Left renal pelvis (tissue), 4 donors: ENCODE measurements around the gene XXYLT1. TPM values are rescaled to one million over a fixed set of nuclear protein-coding genes. Genes with fewer than 3 reads are reported as not detected.
"Not testable (repeated sequence)": the region's sequence is repeated elsewhere in the genome, so short reads cannot be mapped to it uniquely, and the experiment has no call there.

Source experiments
- DNase-seq, 4 donors: peaks; one replicate each; pipeline ENCODE4 v3.0.0-alpha.2; 2013; ENCODE audit warnings: low read depth in 4 of 4, low spot score in 3 of 4
- polyA plus RNA-seq, 4 donors: library from polyadenylated mRNA; unstranded; fragments of 120-200 nt; gene quantifications; one replicate each; pipeline ENCODE4 v1.2.1, GENCODE V29; 2013; ENCODE audit not compliant: insufficient read length in 4 of 4

XXYLT1 gene
- polyA plus RNA-seq, 4 donors = 27.8 to 46.3 (median 30.5) TPM

DNA sequence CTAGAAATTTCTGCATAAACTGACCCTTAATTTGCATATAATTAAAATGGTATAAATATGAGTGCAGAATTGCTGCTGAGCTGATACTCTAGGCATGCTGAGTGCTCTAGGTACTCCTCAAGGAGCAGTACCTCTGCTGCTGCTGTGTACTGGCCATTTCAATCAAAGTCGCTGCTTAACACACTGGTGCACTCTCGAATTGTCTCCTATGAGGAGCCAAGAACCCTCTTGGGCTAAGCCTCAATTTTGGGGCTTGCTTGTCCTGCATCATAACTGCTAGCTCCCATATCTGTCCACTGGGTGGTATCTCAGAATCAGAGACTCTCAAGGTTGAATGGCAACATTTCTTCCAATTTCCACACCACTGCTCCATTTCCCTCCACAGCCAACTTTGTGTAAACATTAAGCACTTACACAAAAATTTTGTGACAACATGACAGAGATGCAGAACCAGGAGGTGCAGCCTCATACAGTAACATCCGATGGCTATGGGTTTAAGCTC lies 82.5 kb downstream of the XXYLT1 start:
- no peak for DNase-seq

DNA sequence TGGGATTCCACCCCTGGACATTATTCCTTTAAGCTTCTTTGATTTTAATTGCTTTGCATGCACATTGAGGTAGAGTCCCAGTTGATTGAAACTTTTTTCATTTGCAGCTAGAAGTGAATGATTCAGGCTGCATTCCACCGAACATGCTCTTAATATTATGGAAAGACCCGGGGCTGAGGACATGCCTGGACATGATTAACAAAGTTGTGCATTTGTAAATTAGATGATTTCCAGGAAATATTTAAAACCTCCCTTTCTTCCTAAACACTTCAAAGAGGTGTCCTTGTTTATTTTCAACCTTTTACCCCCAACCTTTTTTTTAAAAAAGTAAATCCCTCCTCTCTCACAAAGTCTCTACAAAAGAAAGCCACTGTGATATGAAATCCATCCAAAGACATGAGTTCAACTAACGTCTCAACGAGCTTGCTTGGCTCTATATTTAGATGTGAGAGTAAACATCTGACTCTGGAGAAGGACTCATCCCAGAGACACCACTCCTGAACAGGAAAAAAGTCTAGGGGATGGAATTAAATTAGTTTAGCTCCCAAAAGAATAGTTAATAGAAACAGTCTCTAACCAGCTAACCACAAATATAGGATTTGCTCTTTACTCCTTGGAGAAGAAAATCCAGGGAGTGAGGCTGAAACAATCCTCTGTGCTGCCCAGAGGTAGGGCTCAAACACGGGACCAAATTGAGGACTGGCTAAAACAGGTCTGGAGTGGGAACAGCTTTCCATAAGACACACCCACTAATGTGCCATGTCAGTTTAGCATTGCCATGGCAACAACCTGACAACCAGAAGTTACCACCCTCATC lies 83.1 kb downstream of the XXYLT1 start:
- no peak for DNase-seq

DNA sequence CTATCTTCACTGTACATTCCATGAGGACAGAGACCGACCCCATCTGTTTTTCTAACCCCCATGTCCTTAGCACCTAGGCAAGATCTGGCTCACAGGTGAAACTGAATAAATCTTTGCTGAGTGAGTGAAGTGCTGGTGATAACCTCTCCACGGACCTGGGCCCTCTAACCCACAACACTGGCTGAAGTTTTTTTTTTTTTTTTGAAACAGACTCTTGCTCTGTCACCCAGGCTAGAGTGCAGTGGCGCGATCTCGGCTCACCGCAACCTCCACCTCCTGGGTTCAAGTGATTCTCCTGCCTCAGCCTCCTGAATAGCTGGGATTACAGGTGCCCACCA lies 84.3 kb downstream of the XXYLT1 start:
- DNase-seq = not testable (repeated sequence)

DNA sequence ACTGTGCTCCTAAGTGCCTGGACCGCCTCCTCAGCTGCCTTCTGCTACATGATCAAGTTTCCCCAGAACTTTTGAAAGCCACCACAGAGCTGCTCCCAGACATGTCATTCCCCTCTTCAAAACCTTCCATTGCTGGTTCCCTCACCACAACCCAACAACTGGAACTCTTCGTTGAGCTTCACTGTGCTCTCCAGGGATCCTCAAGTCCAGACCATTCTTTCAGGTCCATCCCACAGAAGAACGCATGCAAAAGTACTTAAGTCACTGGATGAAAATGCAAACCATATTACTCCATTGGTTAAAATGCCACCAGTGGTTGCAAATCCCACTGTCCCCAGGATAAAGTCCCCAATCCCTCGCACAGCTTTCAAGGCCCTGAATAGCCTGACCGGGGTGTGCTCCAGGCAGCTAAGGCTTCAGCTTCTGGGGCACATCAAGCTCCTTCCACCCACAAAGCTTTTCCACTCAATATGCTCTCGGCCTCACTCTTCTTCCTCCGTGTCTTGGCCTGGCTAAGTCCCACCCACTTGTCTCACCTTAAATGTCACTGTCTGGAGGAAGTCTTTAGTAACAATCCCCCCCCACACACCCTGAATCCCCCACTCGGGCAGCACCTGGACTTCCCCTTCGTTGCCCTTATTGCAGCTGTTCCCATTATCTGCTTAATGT lies 84.8 kb downstream of the XXYLT1 start:
- DNase-seq = no peak

DNA sequence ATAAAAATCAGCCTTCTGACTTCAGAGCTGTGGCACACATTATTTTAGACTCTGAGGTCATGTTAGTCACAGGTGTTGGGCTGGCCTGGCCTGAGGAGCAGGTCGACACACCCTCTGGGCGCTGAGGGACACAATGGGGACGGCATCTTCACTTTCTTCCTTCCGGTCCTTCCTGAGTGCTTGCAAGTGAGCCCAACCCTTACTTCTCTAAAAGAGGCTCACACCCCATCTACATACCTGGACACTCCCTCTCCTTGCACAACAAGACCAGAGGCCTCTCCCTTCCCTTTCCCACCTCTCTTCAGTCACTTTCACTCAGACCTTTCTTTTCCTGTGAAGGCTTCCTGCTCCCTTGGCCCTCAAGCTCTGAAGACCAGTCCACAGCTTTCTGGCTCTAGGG lies 85.4 kb downstream of the XXYLT1 start:
- DNase-seq = no peak

DNA sequence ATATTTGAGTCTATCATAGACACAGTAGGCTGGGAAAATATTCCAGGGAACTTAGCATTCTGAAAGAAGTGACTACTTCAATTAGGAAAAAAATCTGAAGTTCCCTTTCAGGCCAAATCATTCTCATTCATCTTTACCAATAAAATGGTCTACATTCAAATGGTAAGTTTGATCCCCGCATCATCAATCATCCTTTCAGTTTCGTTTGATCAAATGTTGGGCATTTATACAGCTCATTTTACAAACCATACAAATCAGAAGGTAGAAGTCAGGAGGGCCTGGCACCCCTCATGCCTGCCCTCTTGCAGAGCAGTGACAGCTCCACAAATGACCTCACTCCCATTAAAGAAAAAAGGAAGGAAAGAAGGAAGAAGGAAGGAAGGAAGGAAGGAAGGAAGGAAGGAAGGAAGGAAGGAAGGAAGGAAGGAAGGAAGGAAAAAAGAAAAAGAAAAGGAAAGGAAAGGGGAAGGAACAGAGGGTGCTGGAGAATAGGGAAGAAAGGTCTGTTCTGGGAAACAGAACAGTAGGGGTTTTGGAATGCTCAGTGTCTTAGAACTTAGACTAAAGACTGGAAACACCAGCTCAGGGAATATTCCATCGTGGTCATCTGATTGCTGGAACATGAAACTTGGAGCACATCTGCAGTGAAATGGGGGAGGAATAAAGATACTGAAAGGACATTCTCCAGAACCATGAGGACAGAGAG lies 86.1 kb downstream of the XXYLT1 start:
- no peak for DNase-seq

DNA sequence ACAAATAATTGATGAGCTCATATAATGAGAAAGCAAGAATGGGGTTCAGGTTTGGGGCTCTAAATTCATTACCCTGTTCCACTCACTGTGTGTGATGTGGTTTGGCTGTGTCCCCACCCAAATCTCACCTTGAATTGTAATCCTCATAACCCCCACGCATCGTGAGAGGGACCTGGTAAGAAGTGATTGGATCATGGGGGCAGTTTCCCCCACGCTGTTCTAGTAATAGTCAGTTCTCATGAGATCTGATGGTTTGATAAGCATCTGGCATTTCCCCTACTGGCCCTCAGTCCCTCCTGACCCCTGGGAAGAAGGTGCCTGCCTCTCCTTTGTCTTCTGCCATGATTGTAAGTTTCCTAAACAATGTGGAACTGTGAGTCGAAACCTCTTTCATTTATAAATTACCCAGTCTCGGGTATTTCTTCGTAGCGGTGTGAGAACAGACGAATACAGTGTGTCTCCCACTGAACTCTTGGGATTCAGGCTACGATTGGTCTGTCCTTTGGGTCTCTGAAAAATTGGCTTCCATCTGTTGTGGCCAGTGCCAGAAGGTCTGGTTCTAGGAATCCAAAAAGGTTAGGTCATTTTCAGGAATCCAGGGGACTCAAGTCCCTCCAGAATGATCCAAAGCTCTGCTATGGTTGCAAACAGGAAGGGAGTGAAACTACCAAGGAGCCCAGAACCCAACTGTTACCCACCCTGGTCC lies 87.7 kb downstream of the XXYLT1 start:
- no peak for DNase-seq

DNA sequence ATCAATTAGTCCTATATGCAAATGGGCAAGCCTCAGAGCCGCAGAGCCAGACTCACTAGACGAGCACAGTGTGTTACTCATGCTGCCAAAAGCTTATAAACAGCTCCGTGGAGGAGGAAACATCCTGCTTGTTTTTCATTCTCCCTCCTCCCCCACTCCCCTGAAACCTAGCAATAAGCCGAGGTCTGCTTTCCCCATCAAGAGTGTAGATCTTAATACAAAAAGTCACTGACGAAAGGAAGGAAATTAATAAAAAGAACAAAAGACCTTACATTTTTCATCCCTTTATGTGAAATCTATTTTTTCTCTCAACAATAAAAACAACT lies 88.5 kb downstream of the XXYLT1 start:
- peak in 1 of 4 donors; percentile 71 for DNase-seq

DNA sequence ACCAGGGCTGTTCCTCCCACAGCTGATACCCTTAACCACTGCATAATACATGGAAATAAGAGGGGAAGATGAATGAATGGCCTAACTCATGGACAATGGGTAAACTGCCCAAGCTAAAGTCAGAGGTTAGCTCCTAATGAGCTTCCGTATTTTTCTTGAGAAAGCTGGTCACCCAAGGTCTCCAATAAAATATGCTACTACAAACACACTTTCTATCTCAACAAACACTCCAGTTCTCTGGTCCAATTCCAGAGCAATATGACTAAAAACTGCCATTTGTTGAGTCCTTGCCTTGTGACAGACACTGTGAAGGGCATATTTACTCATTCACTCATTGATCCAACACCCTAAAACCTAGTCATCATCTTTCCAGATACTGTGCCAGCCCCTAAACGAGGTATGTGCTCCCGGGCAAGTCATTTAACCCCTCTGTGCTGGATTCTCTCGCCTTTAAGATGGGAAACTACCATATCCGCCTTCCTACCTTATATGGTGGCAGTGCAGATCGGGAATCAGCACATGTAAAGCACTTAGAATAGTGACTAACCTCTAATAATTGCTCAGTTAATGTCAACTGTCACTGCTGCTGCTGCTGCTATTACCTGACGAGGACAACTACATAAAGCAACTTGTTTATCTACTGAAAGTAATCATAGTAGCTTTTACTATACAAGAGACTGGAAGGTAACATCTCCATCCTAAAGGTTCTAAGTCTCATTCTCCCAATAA lies 89.1 kb downstream of the XXYLT1 start:
- no peak for DNase-seq

DNA sequence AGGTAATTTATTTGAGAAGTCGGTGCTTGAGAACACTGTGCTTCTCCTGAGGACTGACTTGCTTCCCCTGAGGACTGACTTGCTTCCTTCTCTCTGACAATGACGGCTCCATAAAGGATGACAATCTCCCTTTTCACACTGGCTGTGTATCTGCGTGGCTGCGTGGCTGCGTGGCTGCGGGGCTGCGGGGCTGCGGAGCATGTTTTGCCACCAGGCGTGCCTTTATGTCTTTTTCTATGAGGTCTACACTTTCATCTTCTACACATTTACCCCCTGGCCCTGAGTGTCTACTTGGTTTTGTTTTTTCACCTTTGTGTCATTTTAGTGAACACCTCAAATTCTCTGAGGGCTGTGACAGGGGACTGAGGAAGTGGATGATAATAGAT lies 89.9 kb downstream of the XXYLT1 start:
- no peak for DNase-seq

DNA sequence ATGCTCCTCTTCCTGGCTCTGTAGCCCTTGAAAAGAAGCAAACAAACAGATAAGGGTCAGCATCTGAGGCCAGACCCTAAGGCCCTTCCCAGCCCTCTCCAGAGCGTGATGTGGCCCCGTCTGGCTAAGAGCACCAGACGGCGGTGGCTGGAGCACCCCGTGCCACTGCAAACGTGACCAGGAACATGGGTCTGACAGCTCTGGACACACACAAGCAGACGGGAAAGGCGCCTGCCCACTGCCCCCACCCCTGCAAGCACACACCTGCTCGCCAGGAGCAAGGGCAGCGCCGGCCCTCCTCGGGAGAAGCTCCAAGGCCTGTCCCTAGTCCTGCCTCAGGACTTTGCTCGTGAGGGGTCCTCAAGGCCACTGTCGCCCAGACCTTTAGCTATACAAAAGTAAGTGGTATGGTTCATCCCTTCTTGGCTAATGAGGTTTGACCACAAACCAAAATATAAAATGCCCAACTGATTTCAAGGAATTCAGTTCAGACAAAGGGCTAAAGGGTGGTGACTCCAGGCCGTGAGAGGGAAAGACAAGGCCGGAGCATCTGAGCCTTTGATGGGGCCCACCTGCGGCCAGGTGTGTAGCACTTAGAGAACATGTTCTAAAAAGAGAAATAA lies 90.4 kb downstream of the XXYLT1 start:
- no peak for DNase-seq

DNA sequence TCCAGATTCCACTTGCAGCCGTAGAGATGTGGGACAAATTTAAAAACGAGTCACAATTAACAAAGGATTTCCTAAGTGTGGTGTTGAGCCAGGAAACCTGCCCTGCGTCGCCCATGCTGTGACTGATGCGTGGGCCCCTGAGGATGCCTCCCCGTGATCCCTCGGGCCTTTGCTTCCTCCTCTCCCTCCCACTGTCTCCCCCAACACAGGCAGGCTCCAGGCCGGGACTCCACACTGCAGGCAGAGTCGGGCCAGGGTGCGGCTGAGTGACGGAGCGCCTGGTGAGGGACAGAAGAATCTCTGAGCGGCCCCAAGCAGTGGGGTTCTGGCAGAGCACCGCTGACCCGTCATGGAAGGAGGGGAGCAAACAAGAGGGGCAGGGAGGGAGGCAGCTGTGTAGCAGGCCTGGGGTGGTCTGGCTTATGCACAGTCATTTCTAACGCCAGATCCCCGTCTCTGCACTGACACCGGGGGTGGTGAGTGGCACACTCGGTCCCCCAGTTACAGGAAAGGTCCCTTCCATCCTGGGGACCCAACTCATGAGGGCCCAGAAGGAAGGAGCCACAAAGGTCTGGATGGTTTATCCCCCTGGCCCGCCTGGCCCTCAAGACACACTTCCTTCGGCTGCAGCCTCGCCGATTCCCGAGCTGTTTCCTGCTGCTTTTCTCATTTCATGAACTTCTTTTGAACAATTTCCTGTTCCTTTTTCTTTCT lies 91.0 kb downstream of the XXYLT1 start:
- no peak for DNase-seq

DNA sequence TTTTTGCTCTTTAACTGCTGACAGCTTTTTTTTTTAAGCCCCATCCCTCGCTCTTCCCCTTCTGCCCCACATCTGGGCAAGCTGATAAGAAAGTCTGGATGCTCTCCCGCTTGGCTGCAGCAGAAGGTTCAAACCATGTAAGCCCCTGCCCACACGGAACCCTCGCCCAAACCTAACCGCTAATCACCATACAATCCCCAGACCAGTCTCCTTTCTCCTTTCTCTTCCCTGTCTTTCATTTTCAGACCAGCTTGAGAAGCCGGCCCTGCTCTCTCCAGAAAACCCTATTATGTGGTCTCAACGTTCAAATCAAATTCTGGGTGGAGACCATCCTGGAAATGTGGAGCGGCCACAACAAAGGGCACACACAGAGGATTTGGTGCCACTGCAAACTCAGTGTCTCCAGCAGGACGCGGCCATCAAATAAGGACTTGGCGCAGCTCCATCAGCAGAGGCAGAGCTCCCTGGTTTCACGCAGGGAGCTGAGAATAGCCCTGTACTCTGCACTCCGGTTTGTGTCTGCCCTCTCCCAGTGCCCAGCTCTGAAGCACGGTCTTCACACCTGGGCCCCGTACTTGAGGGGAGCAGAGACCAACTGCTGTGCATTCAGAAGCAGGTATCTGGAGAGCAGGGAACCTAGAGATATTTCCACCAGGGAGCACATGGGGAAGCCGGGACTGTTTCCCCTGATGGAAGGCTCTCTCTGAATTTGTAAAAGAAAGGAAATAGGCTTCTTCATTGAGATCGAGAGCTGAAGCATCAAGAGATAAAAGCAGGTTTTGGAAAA lies 92.6 kb downstream of the XXYLT1 start:
- DNase-seq = no peak

DNA sequence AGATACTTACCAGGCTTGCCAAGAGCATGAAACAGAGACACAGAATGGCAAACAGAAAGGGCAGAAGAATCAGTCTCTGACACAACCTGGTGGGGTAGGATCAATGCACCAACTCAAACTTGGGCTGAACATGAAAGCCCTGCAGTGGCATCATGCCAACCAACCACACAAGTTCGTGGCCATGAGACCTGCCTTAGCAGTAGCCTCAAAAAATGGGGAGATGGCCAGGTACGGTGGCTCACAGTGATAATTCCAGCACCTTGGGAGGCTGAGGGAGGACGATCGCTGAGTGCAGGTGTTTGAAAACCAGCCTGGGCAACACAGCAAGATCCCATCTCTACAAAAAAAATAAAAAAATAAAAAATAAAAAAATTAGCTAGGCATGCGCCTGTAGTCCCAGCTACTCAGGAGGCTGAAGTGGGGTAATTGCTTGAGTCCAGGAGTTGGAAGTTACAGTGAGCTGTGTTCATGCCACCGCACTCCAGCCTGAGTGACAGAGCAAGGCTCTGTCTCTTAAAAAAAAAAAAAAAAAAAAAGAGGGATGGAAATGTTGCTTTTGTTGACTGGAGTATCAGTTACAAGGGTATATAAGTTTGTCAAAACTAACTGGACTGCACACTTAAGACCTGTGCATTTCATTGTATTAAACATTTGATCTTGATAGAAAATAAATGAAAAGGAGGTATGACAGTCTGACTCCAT lies 93.4 kb downstream of the XXYLT1 start:
- no peak for DNase-seq

DNA sequence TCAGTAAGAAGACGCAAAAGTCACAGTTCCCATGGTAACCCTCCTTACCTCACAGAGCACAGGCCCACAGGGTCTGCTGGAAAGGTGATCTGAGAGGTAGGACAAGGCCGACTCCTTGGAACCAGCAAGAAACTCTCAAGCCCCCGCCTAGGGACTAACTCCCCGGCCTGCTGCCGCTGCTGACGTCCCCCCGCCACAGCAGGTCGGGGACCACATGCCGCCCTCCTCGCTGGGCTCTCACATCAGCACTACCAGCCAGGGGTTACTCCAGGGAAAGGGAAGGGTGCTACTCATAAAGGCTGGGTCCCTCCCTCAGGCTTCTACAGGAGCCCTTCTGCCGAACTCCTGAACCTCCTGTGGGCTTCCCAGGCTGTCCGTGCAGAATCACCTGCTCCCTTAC lies 94.2 kb downstream of the XXYLT1 start:
- no peak for DNase-seq

DNA sequence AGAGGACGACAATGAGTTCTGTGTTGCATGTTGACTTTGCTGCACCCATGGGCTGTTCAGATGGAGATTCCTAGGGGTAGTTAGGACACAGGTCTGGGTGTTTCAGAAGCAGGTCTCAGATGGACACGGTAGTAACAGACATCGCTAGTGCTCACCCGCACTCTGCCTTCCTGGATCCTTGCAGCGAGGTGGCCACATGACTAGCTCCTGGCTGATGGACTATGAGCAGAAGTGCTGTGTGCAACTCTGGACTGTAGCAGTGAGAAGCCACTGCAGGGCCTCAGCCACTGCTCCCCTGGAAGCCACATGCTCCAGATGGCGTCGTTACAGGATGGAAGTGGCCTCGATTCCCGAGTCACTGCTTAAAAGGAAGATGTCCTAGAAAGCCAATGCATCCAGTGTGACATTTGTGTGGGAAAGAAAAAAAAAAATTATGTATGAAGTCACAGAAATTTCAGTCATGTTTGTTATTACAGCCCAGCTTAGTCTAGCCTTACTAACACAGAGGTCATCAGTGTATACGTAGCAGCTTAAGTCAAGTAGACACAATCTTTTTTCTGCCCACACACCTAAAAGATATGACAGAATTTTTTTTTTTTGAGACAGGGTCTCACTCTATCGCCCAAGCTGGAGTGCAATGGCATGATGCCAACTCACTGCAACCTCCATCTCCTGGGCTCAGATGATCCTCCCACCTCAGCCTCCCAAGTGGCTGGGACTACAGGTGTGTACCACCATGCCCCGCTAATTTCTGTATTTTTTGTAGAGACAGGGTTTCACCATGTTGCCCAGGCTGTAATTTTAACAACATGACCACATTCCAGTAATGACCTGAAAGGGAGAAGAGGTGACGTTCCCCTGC lies 95.3 kb downstream of the XXYLT1 start:
- no peak for DNase-seq

DNA sequence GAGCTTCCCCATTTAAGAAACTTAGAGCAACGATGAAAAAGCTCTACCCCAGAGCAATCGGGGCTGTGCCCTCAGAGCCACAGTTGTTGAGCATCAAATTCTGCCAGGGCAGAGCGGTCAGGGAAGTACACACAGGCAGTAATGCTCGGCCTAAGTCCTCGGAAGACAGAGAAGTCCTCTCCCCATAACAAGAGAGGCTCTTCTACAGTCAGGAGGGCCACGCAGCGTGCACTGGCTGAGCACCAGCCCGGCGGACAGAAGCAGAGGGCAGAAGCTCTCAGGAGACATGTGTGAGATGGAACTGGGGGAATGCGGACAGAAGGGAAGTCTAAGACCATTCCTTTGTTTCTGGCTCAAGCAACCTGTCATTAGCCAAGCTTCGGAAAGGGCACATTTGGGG lies 95.9 kb downstream of the XXYLT1 start:
- no peak for DNase-seq
